ENCODE data around the gene PCGF2.

The PCGF2 gene

GRCh38 chr17:38716368-38717005, 31.6 kb downstream of the PCGF2 start:
- in situ Hi-C loops (cut with HindIII; ENCODE audit: low pct_unique_long_range_greater_than_20kb, low sequenced_read_pairs): no loop called here
- no peak for TF ChIP-seq JUND (IDR thresholded peaks at IDR 0.05; ENCODE audit: low read depth)
- DNase-seq (ENCODE audit: low read depth in 1 of 2, low spot score in 1 of 2): no peak

- no peak for TF ChIP-seq JUND (IDR thresholded peaks at IDR 0.05; ENCODE audit: low read depth)
- DNase-seq (ENCODE audit: low read depth in 1 of 2, low spot score in 1 of 2): no peak
- in situ Hi-C loops (cut with HindIII; ENCODE audit: low pct_unique_long_range_greater_than_20kb, low sequenced_read_pairs): no loop called here
These were observed 32.8 kb downstream of the PCGF2 start for GRCh38 chr17:38715216-38715943.

GRCh38 chr17:38713456-38714075, 34.6 kb downstream of the PCGF2 start:
- in situ Hi-C loops (cut with HindIII; ENCODE audit: low pct_unique_long_range_greater_than_20kb, low sequenced_read_pairs): no loop called here
- DNase-seq (ENCODE audit: low read depth in 1 of 2, low spot score in 1 of 2): no peak
- no peak for TF ChIP-seq JUND (IDR thresholded peaks at IDR 0.05; ENCODE audit: low read depth)

GRCh38 chr17:38712593-38712992, 35.5 kb downstream of the PCGF2 start:
- TF ChIP-seq JUND (IDR thresholded peaks at IDR 0.05; ENCODE audit: low read depth): no peak
- DNase-seq (ENCODE audit: low read depth in 1 of 2, low spot score in 1 of 2): no peak
- in situ Hi-C loops (cut with HindIII; ENCODE audit: low pct_unique_long_range_greater_than_20kb, low sequenced_read_pairs): no loop called here

- in situ Hi-C loops (cut with HindIII; ENCODE audit: low pct_unique_long_range_greater_than_20kb, low sequenced_read_pairs): no loop called here
- DNase-seq (ENCODE audit: low read depth in 1 of 2, low spot score in 1 of 2): no peak
- no peak for TF ChIP-seq JUND (IDR thresholded peaks at IDR 0.05; ENCODE audit: low read depth)
These were observed 36.2 kb downstream of the PCGF2 start for GRCh38 chr17:38711792-38712571.

- in situ Hi-C loops (cut with HindIII; ENCODE audit: low pct_unique_long_range_greater_than_20kb, low sequenced_read_pairs): no loop called here
- DNase-seq (ENCODE audit: low read depth in 1 of 2, low spot score in 1 of 2): no peak
- TF ChIP-seq JUND (IDR thresholded peaks at IDR 0.05; ENCODE audit: low read depth): no peak
These were observed 37.2 kb downstream of the PCGF2 start for GRCh38 chr17:38710985-38711384.

- DNase-seq (ENCODE audit: low read depth in 1 of 2, low spot score in 1 of 2): no peak
- in situ Hi-C loops (cut with HindIII; ENCODE audit: low pct_unique_long_range_greater_than_20kb, low sequenced_read_pairs): no loop called here
- TF ChIP-seq JUND (IDR thresholded peaks at IDR 0.05; ENCODE audit: low read depth): no peak
These were observed 37.6 kb downstream of the PCGF2 start for GRCh38 chr17:38710604-38710962.

- DNase-seq (ENCODE audit: low read depth in 1 of 2, low spot score in 1 of 2): no peak
- in situ Hi-C loops (cut with HindIII; ENCODE audit: low pct_unique_long_range_greater_than_20kb, low sequenced_read_pairs): no loop called here
- no peak for TF ChIP-seq JUND (IDR thresholded peaks at IDR 0.05; ENCODE audit: low read depth)
These were observed 38.1 kb downstream of the PCGF2 start for GRCh38 chr17:38709864-38710603.

GRCh38 chr17:38709104-38709820, 38.9 kb downstream of the PCGF2 start:
- TF ChIP-seq JUND (IDR thresholded peaks at IDR 0.05; ENCODE audit: low read depth): no peak
- DNase-seq (ENCODE audit: low read depth in 1 of 2, low spot score in 1 of 2): no peak
- in situ Hi-C loops (cut with HindIII; ENCODE audit: low pct_unique_long_range_greater_than_20kb, low sequenced_read_pairs): no loop called here

GRCh38 chr17:38707678-38708351, 40.3 kb downstream of the PCGF2 start:
- in situ Hi-C loops (cut with HindIII; ENCODE audit: low pct_unique_long_range_greater_than_20kb, low sequenced_read_pairs): no loop called here
- no peak for TF ChIP-seq JUND (IDR thresholded peaks at IDR 0.05; ENCODE audit: low read depth)
- DNase-seq (ENCODE audit: low read depth in 1 of 2, low spot score in 1 of 2): no peak
